GM12892 (cell line): ENCODE results near the gene FBP1.

ENCODE experiments used
- POLR2A ChIP-seq: IDR thresholded peaks from 2 replicates; pipeline ENCODE4 v1.6.1; 2011; ENCODE audit warnings: low read depth, low read length, control low read depth
- POLR2AphosphoS5 ChIP-seq: IDR thresholded peaks from 2 replicates; pipeline ENCODE4 v1.6.1; 2011; ENCODE audit warnings: low read depth, low read length, control low read depth
- TAF1 ChIP-seq: IDR thresholded peaks from 2 replicates; pipeline ENCODE4 v1.6.1; 2011; ENCODE audit warnings: low read depth, mild to moderate bottlenecking, control low read depth, low read length, borderline replicate concordance

GRCh38 chr9:94638335-94639060, 820 bp downstream of the FBP1 start:
- no peak for TF ChIP-seq POLR2AphosphoS5
- TF ChIP-seq POLR2A: no peak
- no peak for TF ChIP-seq TAF1
